Mucosa of stomach (tissue), 1 donor: ENCODE data around the gene JAG1.

Source experiments
- H3K27me3 ChIP-seq: one replicate; pipeline ENCODE4 v1.7.0; 2013; ENCODE audit warnings: mild to moderate bottlenecking, low read length; ENCODE audit not compliant: control insufficient read depth, insufficient read depth
- H3K36me3 ChIP-seq: one replicate; pipeline ENCODE4 v1.7.0; 2013; ENCODE audit warnings: low read length; ENCODE audit not compliant: control insufficient read depth, insufficient read depth
- H3K4me1 ChIP-seq: one replicate; pipeline ENCODE4 v1.7.0; 2013; ENCODE audit warnings: mild to moderate bottlenecking, low read length; ENCODE audit not compliant: control insufficient read depth, insufficient read depth
- H3K4me3 ChIP-seq: one replicate; pipeline ENCODE4 v1.7.0; 2013; ENCODE audit warnings: low read length
- H3K9ac ChIP-seq: one replicate; pipeline ENCODE4 v1.7.0; 2013; ENCODE audit warnings: mild to moderate bottlenecking, low read length, moderate library complexity
- H3K9me3 ChIP-seq: one replicate; pipeline ENCODE4 v1.7.0; 2013; ENCODE audit warnings: mild to moderate bottlenecking, low read length, moderate library complexity; ENCODE audit not compliant: control insufficient read depth
- donor health status: Pancreatic carcinoma.

The JAG1 gene

DNA sequence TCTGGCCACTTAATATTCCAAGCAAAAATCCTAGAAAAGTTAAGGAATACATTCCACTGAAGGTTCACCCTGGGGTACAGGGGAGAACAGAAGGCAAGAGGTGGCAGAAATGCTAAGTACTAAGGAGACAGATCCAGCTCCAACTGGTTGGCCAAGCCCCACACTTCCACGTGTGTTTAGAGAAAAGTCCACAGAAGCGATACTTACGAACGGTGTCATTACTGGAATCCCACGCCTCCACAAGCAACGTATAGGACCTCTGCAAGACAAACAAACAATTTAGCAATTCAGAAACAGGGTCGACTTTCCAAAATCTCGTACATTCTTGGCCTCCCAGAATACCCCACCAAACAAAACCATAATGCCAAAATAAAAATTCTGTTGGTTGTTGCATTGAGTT lies 10.0 kb downstream of the JAG1 start:
- H3K4me1 ChIP-seq: peaks cover 44% of the 10 kb centered on the region
- H3K27me3 ChIP-seq: no peaks in the 10 kb centered on the region
- peaks cover 24% of the 10 kb centered on the region for H3K36me3 ChIP-seq
- H3K9me3 ChIP-seq: no peaks in the 10 kb centered on the region
- no peak overlapping the region for H3K9ac ChIP-seq
- H3K4me3 ChIP-seq: no peak overlapping the region

DNA sequence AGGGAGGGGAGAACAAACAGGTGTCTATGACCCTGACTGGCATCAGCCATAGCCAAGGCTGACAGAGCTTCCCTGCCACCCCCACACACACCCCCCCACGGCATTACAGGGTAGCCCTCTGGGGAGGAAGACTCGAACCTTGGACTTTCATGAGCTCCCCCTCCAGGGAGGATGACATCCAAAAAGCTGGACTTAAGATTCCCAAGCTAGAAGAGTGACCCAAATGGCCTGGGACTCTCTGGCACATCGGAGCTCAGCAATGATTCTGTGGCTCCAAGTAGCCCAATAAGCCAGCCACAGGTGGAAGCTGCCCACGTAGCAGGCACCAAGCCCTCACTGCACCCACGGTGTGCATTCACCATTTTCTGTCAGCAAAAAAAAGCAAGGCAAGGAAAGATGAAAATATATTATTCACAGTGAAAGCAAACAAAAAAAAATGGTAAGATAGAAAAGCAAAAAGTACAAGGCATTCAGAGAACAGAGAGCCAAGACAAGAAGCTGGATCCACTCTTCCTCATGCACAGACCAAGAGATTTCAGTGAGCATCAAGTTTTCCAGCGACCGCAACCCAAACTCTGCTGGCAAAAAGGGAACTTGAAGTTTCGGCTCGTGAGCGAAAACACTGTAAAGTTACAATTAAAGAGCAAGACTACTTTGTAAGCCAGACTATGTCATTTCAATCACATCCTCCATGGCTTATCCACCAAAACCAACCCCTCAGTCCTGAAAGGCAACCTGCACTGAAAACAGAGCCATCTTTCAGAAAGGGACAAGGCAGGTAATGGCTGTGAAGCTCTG lies 10.9 kb downstream of the JAG1 start:
- Histone ChIP-seq H3K9me3 (no peaks in the 10 kb centered on the region), H3K4me1 (peaks cover 40% of the 10 kb centered on the region), H3K9ac (no peak overlapping the region), H3K36me3 (peaks cover 23% of the 10 kb centered on the region), H3K4me3 (no peak overlapping the region), H3K27me3 (no peaks in the 10 kb centered on the region)

DNA sequence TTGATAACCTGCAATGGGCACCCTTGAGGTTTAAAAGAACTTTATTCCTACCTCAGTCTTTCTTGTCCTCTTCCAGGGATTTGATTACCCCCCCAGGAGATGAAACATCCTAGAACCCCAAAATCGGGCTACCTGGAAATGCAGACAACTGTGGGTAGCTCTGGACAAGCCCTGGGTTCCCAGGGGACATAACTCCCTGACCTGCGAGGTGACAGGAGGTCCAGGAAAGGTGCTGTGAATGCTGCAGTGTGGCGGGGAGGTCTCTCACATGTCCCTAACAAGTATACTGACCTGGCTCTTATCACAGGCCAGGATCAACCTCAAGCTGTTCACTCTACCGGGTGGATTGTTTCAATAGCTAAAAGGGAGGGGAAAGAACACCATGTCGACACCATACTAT lies 11.6 kb downstream of the JAG1 start:
- Histone ChIP-seq H3K27me3 (no peaks in the 10 kb centered on the region), H3K4me3 (no peak overlapping the region), H3K4me1 (peaks cover 34% of the 10 kb centered on the region), H3K9me3 (no peaks in the 10 kb centered on the region), H3K9ac (no peak overlapping the region), H3K36me3 (peaks cover 20% of the 10 kb centered on the region)

DNA sequence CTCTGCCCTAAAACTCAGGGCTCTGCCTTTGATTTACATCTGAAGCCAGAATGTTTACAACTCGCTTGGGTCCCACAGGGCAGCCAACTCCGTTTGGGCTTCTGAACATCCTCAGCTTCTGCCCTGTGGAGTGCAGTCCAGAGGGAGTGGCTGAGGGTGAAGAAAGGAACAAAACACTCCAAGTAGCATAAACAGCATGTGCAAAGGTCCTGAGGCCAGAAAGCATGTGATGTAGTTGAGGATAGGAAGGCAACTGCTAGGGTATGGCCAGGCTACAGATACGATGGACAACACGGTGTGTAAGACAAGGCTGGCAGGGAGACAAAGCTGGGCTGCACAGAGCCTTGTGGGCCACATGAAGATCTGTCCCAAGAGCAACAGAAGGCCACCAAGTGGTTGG lies 12.5 kb downstream of the JAG1 start:
- Histone ChIP-seq H3K4me1 (peaks cover 25% of the 10 kb centered on the region), H3K4me3 (no peak overlapping the region), H3K9ac (no peak overlapping the region), H3K9me3 (no peaks in the 10 kb centered on the region), H3K27me3 (no peaks in the 10 kb centered on the region), H3K36me3 (peaks cover 17% of the 10 kb centered on the region)

DNA sequence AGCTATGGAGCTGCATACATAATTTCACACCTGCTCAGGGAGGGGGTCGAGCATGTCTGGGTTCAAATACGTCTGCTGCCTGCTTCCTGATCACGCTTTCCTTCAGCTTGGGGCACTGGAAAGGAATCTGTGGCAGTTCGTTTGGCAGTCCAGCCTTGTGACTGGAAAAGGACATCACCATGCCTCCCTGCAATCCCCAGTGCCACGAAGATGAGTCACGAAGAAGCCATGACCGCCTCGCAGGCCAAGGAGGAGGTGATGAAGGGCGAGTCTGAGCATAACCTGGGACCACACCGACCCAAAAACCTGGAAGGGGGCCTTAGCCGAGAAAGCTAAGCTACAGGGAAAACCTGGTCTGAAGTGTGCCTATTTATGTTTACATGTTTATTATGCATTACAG lies 13.1 kb downstream of the JAG1 start:
- Histone ChIP-seq H3K9me3 (no peaks in the 10 kb centered on the region), H3K4me3 (no peak overlapping the region), H3K36me3 (peaks cover 16% of the 10 kb centered on the region), H3K27me3 (no peaks in the 10 kb centered on the region), H3K9ac (no peak overlapping the region), H3K4me1 (peaks cover 20% of the 10 kb centered on the region)

DNA sequence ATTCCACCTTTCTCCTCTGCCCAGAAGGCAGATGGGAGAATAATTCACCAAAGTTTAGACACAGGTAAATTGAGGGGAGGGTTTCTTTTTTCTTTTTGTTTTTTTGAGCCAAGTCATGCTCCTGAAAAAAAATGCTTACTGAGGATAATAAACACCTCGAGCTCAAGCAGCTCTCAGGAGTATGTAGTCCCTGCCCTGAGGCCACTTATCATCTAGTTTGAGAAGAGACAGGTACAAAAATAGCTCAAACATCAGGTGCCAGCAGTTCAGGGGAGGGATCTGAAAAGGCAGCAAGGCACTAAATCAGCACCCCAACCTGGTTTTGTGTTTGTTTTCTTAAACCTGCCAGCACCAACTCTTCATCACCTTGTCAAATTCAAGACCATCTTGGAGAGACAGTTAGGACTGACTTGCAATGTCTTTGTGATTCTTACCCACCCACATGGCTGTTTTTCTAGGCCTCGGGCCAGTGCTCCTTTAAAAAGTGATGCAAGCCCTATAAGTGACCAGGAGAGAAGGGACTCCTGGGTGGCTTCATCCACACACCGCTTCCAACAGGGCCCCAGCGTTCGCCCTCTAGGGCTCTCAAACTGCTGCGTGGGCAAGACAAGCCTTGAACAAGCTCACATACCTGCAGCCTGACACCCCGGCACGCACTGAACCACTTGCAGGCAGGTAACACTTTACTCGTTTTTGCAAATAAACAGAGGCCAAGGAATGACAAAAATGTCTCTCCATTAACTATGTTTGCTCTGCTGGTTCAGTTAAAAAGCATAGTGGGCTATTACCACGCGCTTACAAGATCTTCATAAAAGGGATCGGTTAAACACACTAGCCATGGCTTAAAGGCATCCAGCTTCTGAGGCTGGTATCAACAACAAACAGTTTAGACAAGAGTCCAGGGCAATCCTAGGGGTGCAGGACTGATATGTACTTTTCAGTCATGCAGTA lies 13.9 kb downstream of the JAG1 start:
- Histone ChIP-seq H3K9me3 (no peaks in the 10 kb centered on the region), H3K36me3 (peaks cover 16% of the 10 kb centered on the region), H3K4me1 (peaks cover 20% of the 10 kb centered on the region), H3K9ac (no peak overlapping the region), H3K4me3 (no peak overlapping the region), H3K27me3 (no peaks in the 10 kb centered on the region)

DNA sequence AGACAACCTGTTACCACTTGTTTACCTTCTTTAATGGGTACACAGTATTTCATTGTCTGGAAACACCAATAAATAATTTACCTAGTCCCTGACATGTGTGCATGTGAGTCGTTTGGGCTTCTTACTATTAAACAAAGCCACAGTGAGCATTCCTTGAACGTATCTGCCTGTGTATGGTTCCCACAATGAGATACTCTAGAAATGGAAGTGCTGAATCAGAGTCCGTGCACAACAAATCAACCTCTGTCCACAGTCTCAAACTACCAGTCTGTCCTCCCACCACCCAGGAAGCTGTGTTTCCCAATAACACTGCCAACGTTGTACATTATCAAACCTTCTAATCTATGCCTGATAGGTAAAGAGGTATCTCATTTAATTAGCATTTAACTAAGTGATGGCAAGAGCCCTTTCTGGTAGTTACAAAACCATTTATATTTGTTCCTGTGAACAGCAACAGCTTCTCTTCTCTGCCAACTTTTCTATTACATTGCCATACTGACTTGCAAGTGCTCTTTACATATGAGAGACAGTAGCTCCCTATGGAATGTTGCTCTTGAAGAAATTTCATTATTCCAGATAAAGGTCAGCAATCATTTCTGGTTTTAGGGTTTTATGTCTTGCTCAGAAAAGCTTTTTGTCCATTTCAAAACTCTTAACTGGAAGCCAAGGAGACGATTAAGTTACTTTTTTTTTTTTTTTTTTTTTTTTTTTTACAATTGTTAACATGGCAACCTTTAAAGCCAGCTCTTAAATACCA lies 14.7 kb downstream of the JAG1 start:
- H3K36me3 ChIP-seq: peaks cover 16% of the 10 kb centered on the region
- H3K27me3 ChIP-seq: no peaks in the 10 kb centered on the region
- no peak overlapping the region for H3K9ac ChIP-seq
- peaks cover 20% of the 10 kb centered on the region for H3K4me1 ChIP-seq
- H3K4me3 ChIP-seq: no peak overlapping the region
- no peaks in the 10 kb centered on the region for H3K9me3 ChIP-seq

DNA sequence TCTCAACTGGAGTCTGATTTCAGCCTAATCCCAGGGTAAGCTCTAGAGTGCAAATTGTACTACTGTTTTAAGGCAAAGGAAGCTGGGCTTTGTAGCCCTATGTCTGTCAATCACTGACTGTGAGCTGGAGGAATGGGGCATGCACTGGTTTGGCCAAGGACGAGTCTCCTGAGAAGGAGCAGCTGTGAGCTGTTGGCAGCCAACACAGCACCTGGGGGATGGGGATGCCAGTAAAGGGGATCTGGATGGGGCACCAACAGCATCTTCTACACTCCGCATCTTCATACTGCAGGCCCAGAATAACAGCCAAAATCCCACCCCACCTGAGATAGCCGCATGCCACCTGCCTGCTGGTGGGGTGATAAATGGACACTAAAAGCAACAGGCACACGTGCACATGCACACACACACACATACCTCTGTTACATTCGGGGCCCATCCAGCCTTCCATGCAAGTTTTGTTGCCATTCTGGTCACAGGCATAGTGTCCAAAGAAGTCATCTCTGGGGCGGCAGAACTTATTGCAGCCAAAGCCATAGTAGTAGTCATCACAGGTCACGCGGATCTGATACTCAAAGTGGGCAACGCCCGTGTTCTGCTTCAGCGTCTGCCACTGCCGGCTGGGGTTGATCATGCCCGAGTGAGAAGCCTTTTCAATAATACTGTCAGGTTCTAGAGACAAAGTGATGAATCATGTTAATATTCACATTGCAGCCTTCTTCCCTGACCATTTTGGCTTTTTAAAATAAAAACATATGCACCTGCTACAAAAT lies 15.6 kb downstream of the JAG1 start:
- Histone ChIP-seq H3K4me3 (no peak overlapping the region), H3K36me3 (peaks cover 16% of the 10 kb centered on the region), H3K4me1 (peaks cover 19% of the 10 kb centered on the region), H3K9me3 (no peaks in the 10 kb centered on the region), H3K27me3 (no peaks in the 10 kb centered on the region), H3K9ac (no peak overlapping the region)

DNA sequence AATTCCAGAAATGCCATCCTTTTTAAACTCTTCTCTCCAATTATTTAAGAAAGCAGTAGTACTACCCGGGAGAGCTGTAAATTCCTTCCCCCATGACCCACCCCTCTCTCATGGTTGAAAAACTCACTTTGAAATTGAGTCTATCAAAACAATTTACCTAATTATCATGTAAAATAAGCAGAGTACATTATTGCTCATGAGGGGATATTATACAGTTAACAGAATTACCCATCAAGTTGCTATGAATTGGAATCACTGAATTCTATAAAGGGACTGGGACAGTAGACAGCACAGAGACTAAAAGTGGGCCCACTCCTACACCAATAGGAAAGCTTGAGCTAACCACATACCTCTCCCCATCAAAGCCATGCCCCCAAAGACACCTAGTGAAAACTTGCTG lies 16.3 kb downstream of the JAG1 start:
- no peaks in the 10 kb centered on the region for H3K27me3 ChIP-seq
- peaks cover 24% of the 10 kb centered on the region for H3K36me3 ChIP-seq
- H3K4me1 ChIP-seq: peaks cover 19% of the 10 kb centered on the region
- no peak overlapping the region for H3K9ac ChIP-seq
- no peak overlapping the region for H3K4me3 ChIP-seq
- H3K9me3 ChIP-seq: no peaks in the 10 kb centered on the region

DNA sequence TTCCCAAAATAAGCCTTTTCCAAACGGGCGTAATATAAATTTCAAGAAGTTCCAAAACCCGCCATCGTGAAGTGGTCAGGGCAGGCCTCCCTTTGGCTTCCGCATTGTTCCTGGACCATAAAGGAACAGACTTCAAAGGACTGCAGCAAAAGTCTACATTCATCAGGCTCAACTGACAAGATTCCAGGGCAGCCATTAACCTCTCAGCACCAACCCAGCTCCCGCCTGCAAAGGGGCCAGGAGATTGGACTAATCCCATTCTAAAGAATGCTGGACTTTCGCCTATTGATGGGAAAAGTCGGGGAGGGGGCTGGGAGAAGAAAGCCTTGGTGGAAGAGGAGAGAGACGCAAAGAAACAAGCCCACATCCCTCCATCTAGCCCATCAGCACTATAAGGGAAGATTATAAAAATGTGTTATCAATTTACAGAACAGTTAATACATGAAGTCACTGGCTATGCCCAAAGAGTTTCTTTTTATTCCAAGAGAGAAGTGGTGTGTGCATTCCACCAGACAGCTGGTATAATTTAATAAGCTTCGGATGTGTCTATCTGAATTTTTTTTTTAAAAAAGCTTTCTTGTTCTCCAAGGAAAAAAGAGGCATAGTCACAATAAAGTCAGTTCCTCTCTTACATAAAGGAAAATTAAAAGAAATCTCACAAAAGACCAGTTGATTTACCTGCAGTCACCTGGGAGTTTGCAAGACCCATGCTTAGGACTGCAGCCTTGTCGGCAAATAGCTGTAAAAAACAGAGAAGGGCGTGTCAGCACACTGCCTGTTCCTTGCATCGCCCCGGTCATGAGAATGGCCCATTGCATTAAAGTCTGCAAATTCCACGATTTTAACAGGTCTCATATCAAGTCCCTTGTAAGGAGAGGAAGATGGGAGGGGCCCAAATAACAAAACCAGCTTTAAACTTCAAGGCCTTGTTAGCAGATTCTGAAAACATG lies 17.8 kb downstream of the JAG1 start:
- H3K4me3 ChIP-seq: no peak overlapping the region
- H3K4me1 ChIP-seq: peaks cover 23% of the 10 kb centered on the region
- H3K9me3 ChIP-seq: no peaks in the 10 kb centered on the region
- H3K27me3 ChIP-seq: no peaks in the 10 kb centered on the region
- no peak overlapping the region for H3K9ac ChIP-seq
- peaks cover 26% of the 10 kb centered on the region for H3K36me3 ChIP-seq
